OCI-LY7 (cell line): ENCODE data around the gene PLA2G4B.

ENCODE experiments used
- CTCF ChIP-seq: fragments of 200-600 bp; sonication (generic); conservative IDR thresholded peaks from 2 replicates; pipeline ENCODE4 v1.5.1; 2014; ENCODE audit warnings: mild to moderate bottlenecking, antibody characterized with exemption, low read length, moderate library complexity, mixed read lengths
- EZH2phosphoT487 ChIP-seq: fragments of 200-600 bp; sonication (generic); IDR thresholded peaks from 2 replicates; pipeline ENCODE4 v1.6.1; 2018; ENCODE audit warnings: low read depth, borderline replicate concordance, mild to moderate bottlenecking, mixed run types, antibody characterized with exemption, low read length, moderate library complexity, mixed read lengths

- TF ChIP-seq CTCF (no peak), EZH2phosphoT487 (no peak)
These were observed 16.2 kb upstream of the PLA2G4B start for GRCh38 chr15:41822471-41822870.
